HUDEP-2 (cell line): ENCODE results near the gene KLK4.

Source experiments
- DNase-seq, 76 experiments: peaks; one replicate each; lab custom pipeline; 2025; ENCODE audit not compliant: unreplicated experiment in 76 of 76; lab: John Stamatoyannopoulos, UW

Gene KLK4

GRCh38 chr19:50911206-50912101, at the start of gene KLK4:
Gene KLK4, minus strand, starts transcription at chr19:50911395. Its CDS starts 657 bp downstream, at chr19:50910738.
- DNase-seq: no peak

GRCh38 chr19:50959731-50960500, 48.7 kb upstream of the KLK4 start:
- DNase-seq: no peak

GRCh38 chr19:50957587-50957986, 46.4 kb upstream of the KLK4 start:
- no peak for DNase-seq

GRCh38 chr19:50952910-50953309, 41.7 kb upstream of the KLK4 start, which contains the start of gene KLK5:
Gene KLK5, minus strand, starts transcription at chr19:50953038. Its CDS starts 381 bp downstream, at chr19:50952657.
- DNase-seq: no peak

- no peak for DNase-seq
Measured at GRCh38 chr19:50949861-50950260, 38.7 kb upstream of the KLK4 start.

- DNase-seq: no peak
Measured at GRCh38 chr19:50947123-50947522, 35.9 kb upstream of the KLK4 start.

- DNase-seq: no peak
Measured at GRCh38 chr19:50944795-50945194, 33.6 kb upstream of the KLK4 start.

GRCh38 chr19:50943074-50943828, 32.1 kb upstream of the KLK4 start:
- no peak for DNase-seq

GRCh38 chr19:50939596-50939995, 28.4 kb upstream of the KLK4 start:
- no peak for DNase-seq

GRCh38 chr19:50933640-50934039, 22.4 kb upstream of the KLK4 start:
- peak in 18 of 76 experiments; percentile 8 to 42 (median 18) for DNase-seq

- no peak for DNase-seq
Measured at GRCh38 chr19:50932690-50933083, 21.5 kb upstream of the KLK4 start.

GRCh38 chr19:50932018-50932689, 21.0 kb upstream of the KLK4 start:
- no peak for DNase-seq

GRCh38 chr19:50931023-50931422, 19.8 kb upstream of the KLK4 start:
- DNase-seq: no peak

- no peak for DNase-seq
Measured at GRCh38 chr19:50928831-50929230, 17.6 kb upstream of the KLK4 start.

GRCh38 chr19:50926144-50926543, 14.9 kb upstream of the KLK4 start:
- DNase-seq: no peak

GRCh38 chr19:50925734-50926133, 14.5 kb upstream of the KLK4 start:
- no peak for DNase-seq

GRCh38 chr19:50924586-50924985, 13.4 kb upstream of the KLK4 start:
- no peak for DNase-seq

GRCh38 chr19:50922317-50922853, 11.2 kb upstream of the KLK4 start:
- peak in 71 of 76 experiments; percentile 27 to 86 (median 61) for DNase-seq

- no peak for DNase-seq
Measured at GRCh38 chr19:50921426-50922316, 10.5 kb upstream of the KLK4 start.
